Neural crest cell (in vitro differentiated cells): Measurements from ENCODE around the gene WDR18. TPM values are rescaled to one million over a fixed set of nuclear protein-coding genes. Genes with fewer than 3 reads are reported as not detected.

Experiments
- DNase-seq: peaks from one replicate; pipeline ENCODE4 v3.0.0; 2021; ENCODE audit warnings: low read depth, mixed read lengths, low spot score
- H3K27ac Mint-ChIP-seq: one replicate; pipeline ENCODE4 v1.8.0; 2021; ENCODE audit warnings: mild to moderate bottlenecking, mixed read lengths; ENCODE audit not compliant: unreplicated experiment
- H3K27me3 Mint-ChIP-seq: 2 replicates; pipeline ENCODE4 v1.8.0; 2021; ENCODE audit warnings: low read depth, mild to moderate bottlenecking, mixed read lengths
- H3K36me3 Mint-ChIP-seq: 2 replicates; pipeline ENCODE4 v1.8.0; 2021; ENCODE audit warnings: low read depth, mild to moderate bottlenecking, mixed read lengths
- H3K4me1 Mint-ChIP-seq: 2 replicates; pipeline ENCODE4 v1.8.0; 2021; ENCODE audit warnings: mixed read lengths
- H3K4me3 Mint-ChIP-seq: one replicate; pipeline ENCODE4 v1.8.0; 2021; ENCODE audit warnings: mild to moderate bottlenecking, mixed read lengths
- H3K9me3 Mint-ChIP-seq: 2 replicates; pipeline ENCODE4 v1.8.0; 2021; ENCODE audit warnings: mixed read lengths
- CTCF ChIP-seq: fragments of 200-600 bp; sonication (generic); conservative IDR thresholded peaks from 2 replicates; pipeline ENCODE4 v1.5.0; 2021; ENCODE audit warnings: antibody characterized with exemption, mild to moderate bottlenecking
- total RNA-seq: library from RNA; stranded (reverse); gene quantifications from 2 replicates; pipeline ENCODE4 v1.2.1, GENCODE V29; 2021

Gene WDR18
- total RNA-seq, 1 donor from 2014 or later: 65.2 TPM

- H3K36me3 Mint-ChIP-seq: peaks cover 2% of the 10 kb centered on the region
- no peak for DNase-seq
- H3K27ac Mint-ChIP-seq: no peak overlapping the region
- peaks cover 4% of the 10 kb centered on the region for H3K4me1 Mint-ChIP-seq
- no peak overlapping the region for H3K4me3 Mint-ChIP-seq
- no peaks in the 10 kb centered on the region for H3K9me3 Mint-ChIP-seq
- peaks cover 55% of the 10 kb centered on the region for H3K27me3 Mint-ChIP-seq
- no peak for TF ChIP-seq CTCF
Observed at GRCh38 chr19:996051-996838, 12.1 kb downstream of the WDR18 start.

- Mint-ChIP-seq H3K27me3 (peaks cover 71% of the 10 kb centered on the region), H3K9me3 (no peaks in the 10 kb centered on the region), H3K27ac (no peak overlapping the region), H3K4me1 (peaks cover 4% of the 10 kb centered on the region), H3K36me3 (peaks cover 3% of the 10 kb centered on the region), H3K4me3 (peak overlapping the region; percentile 72)
- DNase-seq: no peak
- TF ChIP-seq CTCF: no peak
Observed at GRCh38 chr19:998064-998463, 13.9 kb downstream of the WDR18 start.

- H3K27me3 Mint-ChIP-seq: peaks cover 73% of the 10 kb centered on the region
Observed at GRCh38 chr19:999379-999719, 15.2 kb downstream of the WDR18 start.

GRCh38 chr19:1000095-1000494 lies 15.9 kb downstream of the WDR18 start, which contains the start of gene GRIN3B:
Gene GRIN3B (plus strand): TSS chr19:1000419. CDS start chr19:1000438, 19 bp downstream.
- peak; percentile 69 for TF ChIP-seq CTCF
- H3K9me3 Mint-ChIP-seq: no peaks in the 10 kb centered on the region
- peak; percentile 54 for DNase-seq
- H3K27ac Mint-ChIP-seq: no peak within 1 kb of the TSS
- peaks cover 4% of the 10 kb centered on the region for H3K4me1 Mint-ChIP-seq
- H3K4me3 Mint-ChIP-seq: peak within 1 kb of the TSS; percentile 77
- H3K36me3 Mint-ChIP-seq: peaks cover 3% of the 10 kb centered on the region
- peaks cover 74% of the 10 kb centered on the region for H3K27me3 Mint-ChIP-seq

More at GRCh38 chr19:999379-999719, 15.2 kb downstream of the WDR18 start:
- Mint-ChIP-seq H3K27ac (no peak overlapping the region), H3K4me3 (peak overlapping the region; percentile 77), H3K4me1 (peaks cover 4% of the 10 kb centered on the region), H3K36me3 (peaks cover 3% of the 10 kb centered on the region), H3K9me3 (no peaks in the 10 kb centered on the region)
- no peak for DNase-seq
- no peak for TF ChIP-seq CTCF

- peaks cover 69% of the 10 kb centered on the region for H3K27me3 Mint-ChIP-seq
- no peak overlapping the region for H3K4me3 Mint-ChIP-seq
Observed at GRCh38 chr19:1000591-1001537, 16.7 kb downstream of the WDR18 start.

More at GRCh38 chr19:1000591-1001537, 16.7 kb downstream of the WDR18 start:
- no peak for DNase-seq
- Mint-ChIP-seq H3K36me3 (peaks cover 3% of the 10 kb centered on the region), H3K9me3 (no peaks in the 10 kb centered on the region), H3K4me1 (peaks cover 4% of the 10 kb centered on the region), H3K27ac (no peak overlapping the region)
- no peak for TF ChIP-seq CTCF
